G401 (cell line): Measurements from ENCODE around the gene ELP5. TPM values are rescaled to one million over a fixed set of nuclear protein-coding genes. Genes with fewer than 3 reads are reported as not detected.
"Not testable (repeated sequence)": the region's sequence is repeated elsewhere in the genome, so short reads cannot be mapped to it uniquely, and the experiment has no call there.

ENCODE experiments used
- DNase-seq: peaks from one replicate; pipeline ENCODE4 v3.0.0-alpha.2; 2015; ENCODE audit warnings: low spot score
- in situ Hi-C: cut with HindIII; loops from 2 replicates; pipeline ENCODE4 v1.10.0; 2016; ENCODE audit warnings: low sequenced_read_pairs, mixed read lengths
- total RNA-seq: library from RNA; depleted of rRNA; stranded (reverse); fragments of >200 nt; shearing (Covaris generic); gene quantifications from 2 replicates; pipeline ENCODE4 v1.2.3, GENCODE V29; 2014

ELP5 gene
- total RNA-seq, 1 experiment from 2014 or later, result 74.1 TPM

DNA sequence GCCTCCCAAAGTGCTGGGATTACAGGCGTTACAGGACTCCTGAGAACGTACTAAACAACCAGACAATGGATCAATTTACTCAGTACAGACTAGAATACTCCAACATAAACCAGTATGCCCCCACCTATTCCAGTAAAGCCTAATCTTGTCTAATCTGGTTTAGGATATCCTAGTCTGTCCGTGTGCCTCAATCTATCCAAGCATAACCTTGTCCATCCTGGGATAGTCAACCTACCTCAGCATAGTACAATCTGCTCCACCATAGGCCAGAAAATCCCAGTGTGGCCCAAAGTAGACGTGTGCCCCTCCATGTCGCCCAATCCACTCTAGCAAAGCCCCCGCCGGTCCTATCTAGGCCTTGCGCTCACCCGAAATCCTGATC lies 18.3 kb upstream of the ELP5 start:
- no peak for DNase-seq
- in situ Hi-C loops, result no loop called here

DNA sequence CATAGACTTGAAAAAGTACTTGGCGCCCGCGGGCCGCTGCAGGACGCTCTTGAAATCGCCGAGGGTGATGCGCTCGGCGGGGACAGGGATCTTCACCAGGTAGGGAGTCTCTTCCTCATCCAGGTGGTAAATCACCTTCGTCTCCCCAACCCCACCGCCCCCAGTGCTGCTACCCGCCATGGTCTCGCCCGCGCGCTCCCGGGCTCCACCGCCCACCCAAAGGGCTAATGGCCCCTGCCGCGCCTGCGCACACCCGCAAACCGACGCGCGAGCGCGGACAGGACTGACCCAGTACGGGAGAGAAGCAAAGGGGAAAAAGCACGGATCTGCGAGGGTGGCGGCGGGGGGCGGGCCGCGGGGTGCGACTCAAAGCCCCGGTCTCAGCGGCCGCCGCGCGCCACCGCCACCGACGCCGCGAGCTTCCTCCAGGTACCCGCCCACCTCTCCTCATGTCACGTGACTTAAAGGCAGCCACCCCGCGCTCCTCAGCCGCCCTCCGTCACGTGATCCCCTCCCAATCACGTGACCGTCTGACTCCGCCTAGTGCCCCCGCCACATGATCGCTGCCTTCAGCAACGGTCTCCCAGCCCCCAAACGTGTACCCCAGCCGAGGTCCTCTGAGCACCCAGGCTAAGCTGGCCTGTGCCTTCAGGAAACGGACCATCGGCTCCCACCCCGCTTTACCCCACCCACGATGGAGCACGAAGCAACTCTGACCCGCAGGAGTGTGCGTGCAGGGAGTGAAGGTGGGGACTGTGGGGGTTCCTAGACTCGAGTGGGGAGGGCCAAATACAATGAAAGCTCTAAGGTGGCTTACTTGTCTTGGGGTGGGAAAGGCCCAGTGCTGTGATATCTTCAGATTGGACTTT lies 17.7 kb upstream of the ELP5 start, which contains the start of gene DVL2:
TSS of gene DVL2 (minus strand) at position 435 of the 869 bp plus-strand sequence. CDS start at position 180, 255 bp downstream.
- in situ Hi-C loops, result no loop called here
- peak; percentile 96 for DNase-seq

DNA sequence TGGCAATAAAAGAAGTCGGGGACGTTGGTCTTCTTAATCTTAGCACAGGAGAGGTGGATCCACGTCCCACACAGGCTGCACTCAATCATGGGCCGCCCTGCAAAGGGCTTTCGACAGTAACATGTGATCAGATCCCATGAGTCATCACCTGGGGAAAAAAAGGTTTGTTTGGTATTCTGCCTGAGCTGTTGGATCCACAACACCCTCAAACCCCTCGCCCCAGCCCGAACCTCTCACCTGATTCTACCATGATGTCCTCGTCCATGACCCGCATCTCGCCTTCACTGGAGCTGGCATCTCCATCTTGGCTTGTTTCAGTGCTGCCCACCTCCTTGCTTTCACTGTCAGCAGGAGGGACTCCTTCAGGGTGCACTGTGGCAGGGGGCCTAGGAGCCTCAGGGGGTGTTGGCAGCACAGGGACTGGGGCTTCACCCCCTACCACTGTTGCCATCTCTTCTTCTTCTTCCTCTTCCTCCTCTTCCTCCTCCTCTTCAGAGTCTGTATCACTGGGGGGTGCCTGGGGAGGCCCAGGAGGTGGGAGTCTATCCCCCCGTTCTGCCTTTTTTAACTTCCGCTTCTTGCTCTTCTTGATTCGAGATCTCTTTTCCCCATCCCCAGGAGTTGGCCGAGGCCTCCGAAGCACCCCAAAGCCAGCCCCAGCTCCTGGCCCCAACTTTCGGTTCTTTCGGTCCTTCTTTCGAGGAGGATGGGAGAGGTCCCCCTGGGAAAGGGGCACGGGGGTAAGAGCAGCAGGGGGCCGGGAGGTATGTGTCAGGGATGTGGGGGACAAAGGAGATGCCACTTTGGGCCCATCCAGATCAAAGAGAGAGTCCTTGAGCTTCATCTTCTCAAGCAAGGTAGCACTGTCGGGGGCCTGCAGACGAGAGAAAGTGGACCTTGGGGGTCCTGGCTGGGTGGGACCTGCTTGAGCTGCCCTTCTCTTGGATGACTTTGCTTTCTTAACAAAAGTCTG lies 16.0 kb upstream of the ELP5 start:
- in situ Hi-C loops, result no loop called here
- peak; percentile 7 for DNase-seq

DNA sequence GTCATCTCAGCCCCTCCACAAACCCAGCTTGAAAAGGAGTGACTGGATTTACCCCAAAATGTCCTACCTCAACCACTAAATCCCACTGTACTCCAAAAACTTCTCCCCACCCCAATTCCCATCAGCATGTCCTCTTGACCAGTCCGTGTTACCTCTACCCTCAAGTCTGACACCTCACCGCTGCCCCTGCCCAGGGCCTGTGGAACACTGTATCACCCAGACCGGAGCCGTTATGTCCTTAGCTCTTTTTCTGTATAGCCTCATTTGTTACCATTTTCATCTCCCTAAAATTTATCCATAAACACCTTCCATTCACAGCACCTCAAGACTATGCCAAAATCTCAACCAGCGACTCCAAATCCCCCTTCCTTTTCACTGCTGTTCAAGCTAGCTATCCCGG lies 15.2 kb upstream of the ELP5 start:
- in situ Hi-C loops, result no loop called here
- DNase-seq, result no peak

DNA sequence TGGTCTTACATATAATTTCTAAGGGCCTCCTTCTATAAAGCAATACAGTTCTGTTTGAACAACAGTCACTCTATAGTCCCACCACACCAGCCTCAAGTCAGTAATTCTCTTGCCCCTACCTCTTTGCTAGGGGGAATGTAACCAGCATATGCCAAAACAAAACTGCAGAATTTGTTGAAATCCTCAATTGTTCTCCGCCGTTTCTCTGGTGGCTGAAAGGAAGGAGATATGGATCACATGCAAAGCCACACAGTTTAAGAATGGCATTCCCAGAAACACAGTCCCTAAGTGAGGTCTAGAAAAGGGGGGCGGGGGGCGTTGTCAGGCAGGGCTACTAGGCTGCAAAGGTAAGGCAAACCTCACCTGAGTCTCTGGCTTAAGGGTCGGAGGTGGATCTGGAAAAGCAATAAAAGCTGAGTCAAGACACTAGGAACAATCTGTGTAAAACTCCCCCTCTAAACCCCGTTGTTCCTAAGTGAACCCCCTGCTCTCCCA lies 14.7 kb upstream of the ELP5 start:
- no peak for DNase-seq
- in situ Hi-C loops, result no loop called here

DNA sequence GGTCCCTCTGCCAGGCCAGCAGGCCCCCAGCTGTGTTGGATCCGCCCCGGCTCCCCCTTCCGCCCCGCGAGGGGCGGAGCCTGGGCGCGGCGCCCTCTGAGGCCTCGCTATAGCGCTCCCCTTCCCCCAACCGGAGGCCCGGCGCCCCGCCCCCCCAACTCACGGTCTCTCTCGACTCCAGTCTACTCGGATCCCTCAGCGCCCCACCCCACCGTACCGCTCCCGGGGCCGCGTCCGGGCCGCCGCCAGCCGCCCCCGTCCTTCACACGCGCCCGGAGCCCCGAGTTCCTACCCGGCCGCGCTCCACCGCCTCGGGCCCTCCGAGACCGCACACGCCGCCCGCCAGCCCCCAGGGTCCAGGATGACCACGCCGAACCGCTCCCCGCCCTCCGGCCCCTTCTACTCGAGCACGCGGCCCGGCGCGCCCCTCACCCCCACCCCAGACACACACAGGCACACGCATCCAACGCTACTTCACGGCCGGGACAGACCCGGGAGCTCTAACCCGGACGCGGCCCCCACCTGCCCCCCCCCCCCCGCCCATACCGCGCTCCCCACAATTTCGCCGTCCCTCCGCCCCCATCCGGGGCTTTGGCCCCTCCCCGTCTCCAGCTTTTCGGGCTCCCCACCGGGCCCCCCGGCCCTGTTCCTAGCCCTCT lies 14.1 kb upstream of the ELP5 start:
- DNase-seq, result peak; percentile 55
- in situ Hi-C loops, result no loop called here

DNA sequence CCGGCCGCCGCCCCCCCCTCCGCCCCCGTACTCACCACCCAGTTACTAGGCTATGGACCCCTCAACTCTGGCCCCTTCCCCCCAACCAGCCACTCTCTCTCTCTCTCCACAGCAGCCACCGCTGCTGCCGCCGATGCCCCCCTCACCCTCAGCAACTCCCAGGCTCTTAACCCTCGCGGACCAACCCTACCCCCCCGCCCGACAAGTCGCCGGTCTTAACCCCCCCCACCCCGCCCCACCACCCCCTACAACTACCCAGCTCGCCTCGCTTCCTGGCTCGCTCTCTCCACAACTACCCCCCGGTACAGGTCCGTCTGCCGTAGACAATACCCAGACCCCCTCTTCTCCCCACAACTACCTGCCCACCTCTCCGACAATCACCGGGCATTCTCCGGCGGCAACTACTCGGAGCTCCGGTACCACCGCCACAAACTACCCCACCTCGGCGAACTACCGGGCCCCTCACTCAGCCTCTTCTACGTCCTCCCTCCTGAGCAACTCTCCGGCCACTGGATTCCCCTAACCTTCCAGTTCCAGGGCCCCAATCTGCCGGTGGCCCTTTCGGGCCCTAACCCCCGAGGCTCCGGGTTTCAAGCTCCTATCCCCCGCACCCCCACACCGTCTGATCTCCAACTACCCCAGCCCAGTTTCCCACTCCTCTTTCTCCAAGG lies 13.5 kb upstream of the ELP5 start:
- DNase-seq, result peak; percentile 16

DNA sequence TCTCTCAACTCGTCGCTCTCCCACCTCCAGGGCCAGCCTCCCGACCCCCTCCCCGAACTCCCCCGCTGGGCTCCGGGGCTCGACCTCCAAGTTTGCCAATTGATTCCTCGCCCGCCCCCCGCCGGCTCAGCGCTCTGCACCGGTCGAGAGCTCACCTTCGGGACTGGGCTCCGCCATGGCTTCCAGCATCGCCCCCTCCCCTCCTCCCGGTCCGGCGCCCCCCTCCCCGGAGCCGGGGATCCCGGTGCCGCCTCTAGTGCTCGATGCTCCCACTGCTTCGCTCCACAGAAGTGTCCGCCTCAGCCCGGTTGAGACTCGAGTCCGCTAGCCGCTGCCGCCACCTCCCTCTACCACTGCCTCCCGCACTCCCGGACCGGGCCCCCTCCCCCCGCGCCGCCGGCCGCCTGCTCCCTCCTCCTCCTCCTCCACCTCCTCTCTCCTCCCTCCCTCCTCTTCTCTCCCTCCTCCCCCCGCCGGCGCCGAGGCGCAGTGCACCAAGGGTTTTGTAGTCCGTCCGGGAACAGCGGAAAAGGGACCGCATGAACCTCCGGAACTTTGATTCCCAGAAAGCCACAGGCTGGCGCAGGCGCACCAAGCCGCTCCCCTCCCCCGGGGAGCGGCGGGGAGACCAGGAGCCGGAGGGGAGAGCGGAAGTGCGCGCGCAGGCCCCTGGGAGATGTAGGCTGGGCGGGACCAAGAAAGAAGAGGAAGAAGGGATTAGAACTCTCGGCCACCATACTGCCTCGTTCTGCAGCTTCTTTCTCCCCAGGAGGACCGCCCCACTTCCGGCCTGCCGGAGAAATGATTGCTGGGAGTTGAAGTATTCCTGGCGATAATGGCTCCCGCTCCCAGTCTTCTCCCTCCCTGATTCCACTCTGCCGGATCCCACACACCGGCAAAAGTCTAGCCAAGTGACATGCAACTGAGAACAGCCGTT lies 12.7 kb upstream of the ELP5 start, which contains the start of gene PHF23:
TSS of gene PHF23 (minus strand) at position 367 of the 937 bp plus-strand sequence. CDS start at position 189, 178 bp downstream.
- in situ Hi-C loops, result no loop called here
- DNase-seq, result peak; percentile 100

More for the DNA sequence above, 13.5 kb upstream of the ELP5 start:
- in situ Hi-C loops, result no loop called here

DNA sequence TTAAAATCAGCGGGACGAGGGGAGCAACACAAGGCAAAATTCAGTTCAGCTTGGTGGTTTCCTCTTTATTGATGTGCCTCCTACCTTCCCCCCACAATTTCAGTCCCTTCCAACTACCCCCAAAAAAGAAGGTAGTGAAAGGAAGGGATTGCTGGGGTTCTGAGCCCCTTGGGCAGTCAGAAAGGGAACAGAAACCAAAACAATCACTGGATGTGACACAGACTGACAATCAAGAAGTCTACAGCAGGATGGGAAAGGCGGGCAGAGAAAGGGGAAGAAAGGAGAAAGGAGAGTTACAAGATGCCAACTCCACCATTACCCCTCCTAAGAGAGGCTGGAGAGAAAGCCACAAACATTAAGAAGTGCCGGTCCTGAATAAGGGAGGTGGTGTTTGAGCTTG lies 11.6 kb upstream of the ELP5 start:
- in situ Hi-C loops, result no loop called here
- DNase-seq, result no peak

DNA sequence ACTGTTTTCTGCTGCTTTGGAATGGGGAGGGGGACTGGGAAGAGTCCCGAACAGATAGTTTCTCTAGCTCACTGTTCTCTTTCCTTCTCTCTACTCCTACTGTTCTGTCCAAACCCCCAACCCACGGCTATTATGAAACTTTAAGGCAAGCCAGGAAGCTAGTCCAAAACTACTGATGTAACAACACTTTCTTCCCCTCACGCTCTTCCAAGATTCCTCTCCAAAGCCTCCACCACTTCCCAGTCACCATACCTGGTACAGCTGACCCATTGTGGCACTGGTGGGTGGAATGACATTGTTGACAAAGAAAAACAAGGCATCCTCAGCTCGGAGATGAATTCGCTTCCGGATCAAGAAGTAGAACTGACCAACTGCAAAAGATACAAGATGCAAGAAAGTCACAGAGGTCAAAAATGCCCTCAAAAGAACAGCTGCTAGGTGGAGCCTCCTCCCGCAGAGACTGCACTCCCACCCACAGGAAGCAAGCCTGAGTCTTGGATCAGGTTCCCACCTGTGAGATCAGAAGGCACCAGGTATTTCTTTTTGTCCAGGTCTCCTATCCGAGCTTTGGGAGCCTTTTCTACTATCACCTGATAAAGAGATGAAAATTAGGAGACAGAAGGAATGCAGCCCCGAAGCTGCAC lies 10.8 kb upstream of the ELP5 start:
- in situ Hi-C loops, result no loop called here
- no peak for DNase-seq

DNA sequence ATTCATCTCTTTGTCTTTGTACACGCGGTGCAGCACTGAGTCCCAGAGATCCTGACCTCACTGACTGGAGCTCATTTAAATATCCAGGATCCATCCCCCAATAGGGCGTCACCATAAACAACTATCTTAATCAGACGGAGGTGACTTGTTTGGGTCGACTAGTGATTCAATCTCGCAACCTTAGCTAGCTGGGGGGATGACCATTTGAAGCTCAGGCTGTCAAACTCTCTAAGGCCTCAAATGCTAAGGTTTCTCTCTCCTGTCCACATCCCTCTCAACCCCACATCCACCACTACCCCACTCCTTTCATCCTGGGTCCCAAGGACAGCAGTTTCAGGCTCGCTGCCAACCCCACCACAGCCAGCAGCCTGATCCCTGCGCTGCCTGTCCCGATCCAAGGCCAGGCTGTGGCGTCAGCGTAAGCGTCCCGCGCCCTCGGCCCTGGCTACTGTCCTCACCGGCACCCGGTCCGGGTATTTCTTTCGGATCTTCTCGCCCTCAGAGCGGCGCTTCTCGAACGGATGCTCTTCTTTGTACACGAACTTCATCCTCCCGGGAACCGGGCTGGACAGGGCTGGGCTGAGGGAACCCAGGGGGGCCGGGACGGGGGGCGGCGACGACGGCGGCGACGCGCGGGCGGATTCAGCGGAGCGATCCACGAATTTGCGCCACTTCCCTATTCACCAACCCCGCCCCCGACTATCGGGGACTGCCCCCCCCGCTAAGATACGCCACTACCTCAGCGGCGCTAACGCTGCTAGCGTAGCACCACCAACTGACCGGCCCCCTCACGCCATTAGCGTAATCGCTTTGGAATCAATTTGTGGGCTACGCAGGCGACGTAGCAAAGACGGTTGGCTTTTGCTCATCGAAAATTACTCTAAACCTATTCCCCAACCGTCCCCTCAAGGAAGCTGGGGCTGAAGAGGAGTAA lies 10.0 kb upstream of the ELP5 start, which contains the start of gene GABARAP:
TSS of gene GABARAP (minus strand) at position 667 of the 934 bp plus-strand sequence. CDS start at position 548, 119 bp downstream.
- peak; percentile 97 for DNase-seq
- in situ Hi-C loops, result no loop called here

DNA sequence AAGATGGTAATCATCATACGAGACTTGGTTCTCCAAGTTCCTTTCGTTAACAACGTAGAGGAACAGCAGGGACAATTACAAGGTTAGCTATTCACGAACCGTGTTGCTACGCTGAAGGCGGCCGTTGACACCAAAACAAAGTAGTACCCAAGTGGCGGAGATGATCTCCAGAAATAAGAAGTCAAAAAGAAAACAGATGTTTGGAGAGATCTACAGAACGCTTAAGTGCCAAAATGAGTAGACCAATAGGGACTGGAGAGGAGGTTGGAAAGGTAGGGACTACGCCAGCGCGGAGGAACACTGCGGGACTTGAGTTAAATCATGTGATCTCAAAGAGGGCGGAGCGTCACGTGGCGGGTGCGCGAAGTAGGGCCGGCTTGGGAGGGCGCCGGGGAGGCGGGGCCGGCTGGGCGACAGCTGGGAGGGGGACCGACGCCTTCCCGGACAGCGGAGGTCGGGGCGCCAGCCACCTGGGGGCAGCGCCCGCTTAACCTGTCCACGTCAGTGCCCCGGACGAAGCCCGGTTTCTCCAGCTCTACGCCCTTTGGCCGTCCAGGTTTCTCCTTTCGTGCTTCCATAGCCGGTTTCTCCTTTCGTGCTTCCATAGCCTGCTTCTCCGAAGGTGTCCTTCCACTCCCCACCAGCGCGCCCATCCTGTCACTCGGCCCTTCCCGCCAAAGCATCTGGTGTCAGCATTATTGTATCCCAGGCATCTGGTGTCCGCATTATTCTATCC lies 9.1 kb upstream of the ELP5 start:
- peak; percentile 93 for DNase-seq
- in situ Hi-C loops, result no loop called here

DNA sequence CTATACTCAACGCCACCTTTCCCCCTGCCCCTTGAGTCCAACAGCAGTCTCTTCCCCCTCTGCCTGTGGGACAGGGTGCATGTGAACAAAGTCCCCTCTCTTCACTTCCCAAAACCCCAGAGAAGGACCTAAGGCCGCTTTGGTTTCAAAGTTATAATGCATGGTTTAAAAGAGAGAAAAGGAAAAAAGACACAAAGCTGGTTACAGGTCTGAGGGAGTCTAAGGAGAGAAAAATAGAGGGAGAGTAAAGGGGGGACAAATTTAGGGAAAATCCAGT lies 8.6 kb upstream of the ELP5 start:
- in situ Hi-C loops, result no loop called here
- DNase-seq, result no peak

DNA sequence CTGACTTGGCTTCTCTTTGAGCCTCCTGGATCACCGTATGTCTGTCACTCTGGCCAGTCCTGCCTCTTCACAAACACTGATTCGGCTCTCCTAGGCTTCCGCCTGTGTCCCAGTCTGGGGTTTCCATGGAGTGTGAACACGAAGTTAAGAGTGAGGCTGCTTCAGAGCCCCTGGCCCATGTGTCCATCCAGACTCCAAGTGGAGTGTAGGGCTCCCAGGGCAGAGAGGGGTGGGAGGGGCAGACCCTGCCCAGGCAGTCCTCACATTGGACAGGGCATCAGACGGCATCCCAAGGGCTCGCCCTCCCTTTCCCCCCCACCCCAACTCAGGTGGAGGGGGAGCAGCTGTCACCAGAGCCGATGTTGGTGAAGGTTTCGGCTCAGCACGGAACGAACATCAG lies 8.2 kb upstream of the ELP5 start:
- in situ Hi-C loops, DNase-seq: not testable (repeated sequence)

DNA sequence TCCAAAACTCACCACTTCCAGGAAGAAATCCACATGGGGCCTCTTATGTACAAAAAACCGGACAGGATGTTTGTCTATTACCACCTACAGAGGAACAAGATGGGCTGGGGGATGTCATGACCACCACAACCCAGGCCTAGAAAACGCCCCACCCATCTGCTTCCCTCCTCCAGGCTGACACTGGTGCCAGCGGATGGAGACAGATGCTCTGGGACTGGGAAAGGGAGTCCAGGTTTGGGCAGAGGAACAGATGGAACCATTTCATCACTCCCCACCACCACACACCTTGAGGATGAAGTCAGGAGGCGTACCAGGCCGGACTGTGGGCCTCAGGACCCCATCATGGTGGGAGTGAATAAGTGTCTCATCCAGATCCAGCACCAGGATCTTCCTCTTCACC lies 5.2 kb upstream of the ELP5 start:
- DNase-seq, result no peak
- in situ Hi-C loops, result no loop called here

DNA sequence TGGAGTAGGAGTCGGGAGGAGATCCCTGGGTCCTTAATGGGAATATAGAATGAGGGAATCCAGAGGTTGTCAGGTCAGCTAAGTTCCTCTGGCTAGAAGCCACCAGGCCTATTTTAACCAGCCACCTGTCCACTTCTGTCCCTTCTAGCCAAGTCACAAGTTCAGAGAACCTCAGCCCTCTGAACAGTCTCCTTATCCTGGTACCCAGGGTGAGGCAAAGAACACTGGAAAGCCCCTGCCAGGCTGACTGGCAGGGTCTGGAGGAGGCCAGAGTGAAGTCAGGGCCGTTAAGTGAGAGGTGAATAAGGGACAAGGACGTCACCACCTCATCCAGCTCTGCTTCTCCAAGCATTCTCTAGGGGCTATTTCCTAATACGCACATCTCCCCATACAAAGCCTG lies 3.2 kb upstream of the ELP5 start:
- in situ Hi-C loops, result no loop called here
- no peak for DNase-seq
